Activated naive CD4-positive, alpha-beta T cell treated with anti-CD3 and anti-CD28 coated beads, Interleukin-2, amount 10 ng/mL, durations not matched to agents 7 days and 5 days (primary cell): ENCODE measurements around the gene RNF144B.

Source experiments
- CTCF ChIA-PET: fragments of 350-600 bp; sonication (Branson Sonifier 250); formaldehyde crosslinking; loops from one replicate; lab custom pipeline; 2021; ENCODE audit warnings: antibody characterized with exemption; lab: Charles Lee
- DNase-seq: peaks from one replicate; pipeline ENCODE4 v3.0.0-alpha.2; 2020
- H3K27ac Mint-ChIP-seq: one replicate; pipeline ENCODE4 v1.8.0; 2021; ENCODE audit warnings: mild to moderate bottlenecking, moderate library complexity, mixed read lengths
- H3K27me3 Mint-ChIP-seq: one replicate; pipeline ENCODE4 v1.8.0; 2021; ENCODE audit warnings: mild to moderate bottlenecking, mixed read lengths
- H3K36me3 Mint-ChIP-seq: one replicate; pipeline ENCODE4 v1.8.0; 2021; ENCODE audit warnings: mixed read lengths
- H3K4me1 Mint-ChIP-seq: one replicate; pipeline ENCODE4 v1.8.0; 2021; ENCODE audit warnings: mixed read lengths
- H3K4me3 Mint-ChIP-seq: one replicate; pipeline ENCODE4 v1.8.0; 2021; ENCODE audit warnings: mild to moderate bottlenecking, moderate library complexity, mixed read lengths
- H3K9me3 Mint-ChIP-seq: one replicate; pipeline ENCODE4 v1.8.0; 2021; ENCODE audit warnings: mixed read lengths

RNF144B gene

GRCh38 chr6:18500921-18501662 is 113.9 kb downstream of the RNF144B start:
- Mint-ChIP-seq H3K27ac (no peak overlapping the region), H3K9me3 (no peaks in the 10 kb centered on the region), H3K4me1 (no peaks in the 10 kb centered on the region), H3K36me3 (no peaks in the 10 kb centered on the region), H3K4me3 (no peak overlapping the region), H3K27me3 (peaks cover 9% of the 10 kb centered on the region)
- CTCF ChIA-PET: interaction anchor here (0.5 to 1.2 kb wide), 4 partner anchors 60 to 1155 kb away, joined by 3 to 5 read pairs (median 4); no protein-coding TSS in a partner anchor
- DNase-seq: no peak

GRCh38 chr6:18501663-18502013 is 114.5 kb downstream of the RNF144B start:
- no peak overlapping the region for H3K27ac Mint-ChIP-seq
- H3K4me1 Mint-ChIP-seq: no peaks in the 10 kb centered on the region
- no peaks in the 10 kb centered on the region for H3K36me3 Mint-ChIP-seq
- H3K4me3 Mint-ChIP-seq: no peak overlapping the region
- CTCF ChIA-PET: interaction anchor here (0.5 to 2.0 kb wide), 5 partner anchors 61 to 1154 kb away, joined by 3 to 9 read pairs (median 4); no protein-coding TSS in a partner anchor
- DNase-seq: no peak
- H3K9me3 Mint-ChIP-seq: no peaks in the 10 kb centered on the region
- H3K27me3 Mint-ChIP-seq: peaks cover 9% of the 10 kb centered on the region

DNA sequence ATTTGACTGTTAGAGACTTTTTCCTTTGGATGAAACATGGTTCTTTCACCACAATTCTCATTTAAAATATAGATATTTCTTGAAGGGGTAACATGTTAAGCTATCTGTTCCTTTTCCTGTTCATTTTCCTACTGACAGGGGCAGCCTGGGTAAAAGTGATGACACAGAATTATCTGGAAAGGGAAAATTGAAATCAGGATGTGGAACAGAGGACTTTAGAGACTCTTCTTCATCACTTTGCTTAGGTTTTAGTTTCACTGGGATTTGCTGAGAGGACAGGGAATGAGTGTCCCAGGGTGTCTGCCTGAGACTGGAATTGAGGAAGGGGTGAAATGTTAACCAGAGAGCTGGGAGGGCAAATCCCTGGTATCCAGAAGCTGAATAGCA is 116.0 kb downstream of the RNF144B start:
- no peak overlapping the region for H3K27ac Mint-ChIP-seq
- H3K4me1 Mint-ChIP-seq: no peaks in the 10 kb centered on the region
- H3K4me3 Mint-ChIP-seq: no peak overlapping the region
- CTCF ChIA-PET: interaction anchor here (0.6 to 5.8 kb wide), 4 partner anchors 80 to 186 kb away, joined by 3 to 56 read pairs (median 6); no protein-coding TSS in a partner anchor
- H3K36me3 Mint-ChIP-seq: no peaks in the 10 kb centered on the region
- no peak for DNase-seq
- no peaks in the 10 kb centered on the region for H3K9me3 Mint-ChIP-seq
- peaks cover 6% of the 10 kb centered on the region for H3K27me3 Mint-ChIP-seq

GRCh38 chr6:18503593-18504231 is 116.6 kb downstream of the RNF144B start:
- H3K36me3 Mint-ChIP-seq: no peaks in the 10 kb centered on the region
- CTCF ChIA-PET: interaction anchor here (0.6 to 5.8 kb wide), 5 partner anchors 11 to 187 kb away, joined by 3 to 56 read pairs (median 6); no protein-coding TSS in a partner anchor
- no peak overlapping the region for H3K4me3 Mint-ChIP-seq
- peak; percentile 54 for DNase-seq
- H3K4me1 Mint-ChIP-seq: no peaks in the 10 kb centered on the region
- H3K27me3 Mint-ChIP-seq: peaks cover 3% of the 10 kb centered on the region
- H3K27ac Mint-ChIP-seq: no peak overlapping the region
- H3K9me3 Mint-ChIP-seq: no peaks in the 10 kb centered on the region

GRCh38 chr6:18504232-18504596 is 117.1 kb downstream of the RNF144B start:
- Mint-ChIP-seq H3K9me3 (no peaks in the 10 kb centered on the region), H3K4me1 (no peaks in the 10 kb centered on the region), H3K4me3 (no peak overlapping the region), H3K36me3 (no peaks in the 10 kb centered on the region), H3K27ac (no peak overlapping the region), H3K27me3 (peaks cover 3% of the 10 kb centered on the region)
- CTCF ChIA-PET: interaction anchor here (0.7 to 5.8 kb wide), 3 partner anchors 10 to 181 kb away, joined by 3 to 56 read pairs (median 6); no protein-coding TSS in a partner anchor
- no peak for DNase-seq

DNA sequence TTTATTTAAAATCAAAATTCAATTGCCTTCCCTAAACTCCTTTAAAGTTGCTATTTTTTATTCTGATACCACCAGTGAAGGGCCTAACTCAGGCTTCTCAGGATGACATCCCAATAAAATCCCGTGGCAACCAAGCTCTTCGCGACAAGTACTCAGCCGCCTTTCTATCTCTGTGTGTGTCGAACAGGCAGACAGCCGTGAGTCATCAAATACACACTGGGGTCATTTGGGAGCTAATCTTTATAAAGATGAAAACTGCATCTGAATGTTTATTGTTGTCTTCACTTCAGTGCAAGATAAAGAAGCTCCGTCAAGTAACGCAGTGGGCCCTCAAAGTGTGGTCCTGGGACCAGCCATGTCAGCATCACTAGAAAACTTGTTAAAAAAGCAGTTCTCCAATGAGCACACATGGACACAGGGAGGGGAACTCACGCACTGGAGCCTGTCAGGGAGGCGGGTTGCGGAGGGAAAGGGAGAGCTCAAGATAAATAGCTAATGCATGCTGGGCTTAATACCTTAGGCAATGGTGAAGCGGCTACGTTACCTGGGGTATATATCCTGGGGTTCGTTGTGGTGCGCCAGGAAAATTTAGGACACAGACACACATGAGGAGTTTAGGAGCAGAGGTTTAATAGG is 119.3 kb downstream of the RNF144B start:
- H3K9me3 Mint-ChIP-seq: no peaks in the 10 kb centered on the region
- peaks cover 3% of the 10 kb centered on the region for H3K27me3 Mint-ChIP-seq
- no peak for DNase-seq
- H3K27ac Mint-ChIP-seq: no peak overlapping the region
- H3K4me3 Mint-ChIP-seq: no peak overlapping the region
- no peaks in the 10 kb centered on the region for H3K36me3 Mint-ChIP-seq
- no peaks in the 10 kb centered on the region for H3K4me1 Mint-ChIP-seq
- CTCF ChIA-PET: interaction anchor here (1.1 to 5.8 kb wide), 2 partner anchors 179 to 184 kb away, joined by 3 to 56 read pairs; no protein-coding TSS in a partner anchor

DNA sequence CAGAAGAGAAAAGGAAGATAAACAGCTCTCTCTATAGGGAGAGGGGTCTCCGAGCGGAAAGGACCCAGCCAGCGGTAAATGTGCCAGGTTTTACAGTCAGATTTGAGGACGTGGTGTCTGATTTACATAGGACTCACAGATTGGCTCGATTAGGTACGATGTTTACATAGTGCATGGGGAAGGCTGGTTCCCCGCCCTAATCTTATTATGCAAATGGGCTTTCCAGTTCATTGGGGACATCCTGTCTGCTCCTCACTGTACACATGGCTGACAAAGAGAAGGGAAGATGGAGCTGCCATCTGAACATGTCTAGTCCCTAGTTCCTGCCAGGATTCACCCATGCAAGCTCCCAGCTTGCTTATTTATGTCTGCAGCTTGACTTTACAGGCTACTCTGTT is 119.9 kb downstream of the RNF144B start:
- Mint-ChIP-seq H3K27ac (no peak overlapping the region), H3K4me3 (no peak overlapping the region), H3K36me3 (no peaks in the 10 kb centered on the region), H3K4me1 (no peaks in the 10 kb centered on the region), H3K9me3 (no peaks in the 10 kb centered on the region), H3K27me3 (peaks cover 3% of the 10 kb centered on the region)
- CTCF ChIA-PET: interaction anchor here (1.1 to 5.8 kb wide), 2 partner anchors 179 to 184 kb away, joined by 3 to 56 read pairs; no protein-coding TSS in a partner anchor
- DNase-seq: no peak

DNA sequence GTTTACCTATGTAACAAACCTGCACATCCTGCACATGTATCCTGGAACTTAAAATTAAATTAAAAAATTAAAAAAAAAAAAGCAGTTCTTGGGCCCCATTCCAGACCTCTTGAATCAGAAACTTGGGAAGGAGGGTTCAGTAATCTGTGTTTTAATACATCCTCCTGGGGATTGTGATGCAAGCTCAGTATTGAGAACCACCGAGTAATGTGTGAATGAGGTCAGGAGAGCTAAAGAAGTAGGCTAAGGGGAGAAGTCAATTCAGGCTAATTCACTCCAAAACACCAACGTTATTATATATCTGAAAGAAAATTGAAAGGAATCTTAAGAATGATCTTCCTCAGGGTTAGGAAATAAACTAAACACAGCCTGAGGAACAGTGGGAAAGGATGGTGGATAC is 120.4 kb downstream of the RNF144B start:
- peaks cover 3% of the 10 kb centered on the region for H3K27me3 Mint-ChIP-seq
- no peak overlapping the region for H3K27ac Mint-ChIP-seq
- CTCF ChIA-PET: interaction anchor here (1.1 to 5.8 kb wide), 2 partner anchors 180 to 185 kb away, joined by 3 to 56 read pairs; no protein-coding TSS in a partner anchor
- DNase-seq: no peak
- no peaks in the 10 kb centered on the region for H3K36me3 Mint-ChIP-seq
- no peak overlapping the region for H3K4me3 Mint-ChIP-seq
- no peaks in the 10 kb centered on the region for H3K4me1 Mint-ChIP-seq
- no peaks in the 10 kb centered on the region for H3K9me3 Mint-ChIP-seq

- Mint-ChIP-seq H3K36me3 (no peaks in the 10 kb centered on the region), H3K4me3 (no peak overlapping the region), H3K4me1 (no peaks in the 10 kb centered on the region), H3K27ac (no peak overlapping the region), H3K9me3 (no peaks in the 10 kb centered on the region), H3K27me3 (no peaks in the 10 kb centered on the region)
- CTCF ChIA-PET: interaction anchor here (0.8 kb wide), 1 partner anchor 186 kb away, joined by 3 read pairs; no protein-coding TSS in a partner anchor
- DNase-seq: no peak
Observed at GRCh38 chr6:18509871-18510643, 122.9 kb downstream of the RNF144B start.

- DNase-seq: no peak
- Mint-ChIP-seq H3K27ac (no peak overlapping the region), H3K9me3 (no peaks in the 10 kb centered on the region), H3K4me1 (no peaks in the 10 kb centered on the region), H3K27me3 (no peaks in the 10 kb centered on the region), H3K36me3 (no peaks in the 10 kb centered on the region), H3K4me3 (no peak overlapping the region)
- CTCF ChIA-PET: no interaction called here
Observed at GRCh38 chr6:18510644-18511033, 123.5 kb downstream of the RNF144B start.

DNA sequence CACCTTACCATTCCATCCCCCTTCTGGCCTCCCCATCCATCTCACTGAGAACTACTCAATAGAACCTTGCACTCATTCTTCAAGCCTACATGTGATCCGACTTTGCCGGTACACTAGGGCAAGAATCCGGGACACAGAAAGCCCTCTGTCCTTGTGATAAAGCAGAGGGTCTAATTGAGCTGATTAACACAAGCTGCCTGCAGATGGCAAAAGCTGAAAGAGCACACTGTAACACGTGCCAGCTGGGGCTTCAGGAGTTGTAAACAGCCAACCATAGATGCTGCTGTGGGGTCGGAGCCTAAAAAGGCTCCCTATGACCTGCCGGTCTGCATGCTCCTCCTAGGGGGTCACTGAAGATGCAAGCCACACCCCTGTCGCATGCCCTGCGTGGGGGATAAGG is 124.1 kb downstream of the RNF144B start:
- CTCF ChIA-PET: no interaction called here
- H3K27me3 Mint-ChIP-seq: no peaks in the 10 kb centered on the region
- no peak for DNase-seq
- H3K9me3 Mint-ChIP-seq: no peaks in the 10 kb centered on the region
- H3K4me1 Mint-ChIP-seq: no peaks in the 10 kb centered on the region
- no peaks in the 10 kb centered on the region for H3K36me3 Mint-ChIP-seq
- no peak overlapping the region for H3K27ac Mint-ChIP-seq
- no peak overlapping the region for H3K4me3 Mint-ChIP-seq

- no peaks in the 10 kb centered on the region for H3K36me3 Mint-ChIP-seq
- no peaks in the 10 kb centered on the region for H3K9me3 Mint-ChIP-seq
- H3K27me3 Mint-ChIP-seq: no peaks in the 10 kb centered on the region
- no peak for DNase-seq
- no peaks in the 10 kb centered on the region for H3K4me1 Mint-ChIP-seq
- no peak overlapping the region for H3K4me3 Mint-ChIP-seq
- no peak overlapping the region for H3K27ac Mint-ChIP-seq
- CTCF ChIA-PET: interaction anchor here (0.7 to 1.8 kb wide), 3 partner anchors 9 to 190 kb away, joined by 4 to 6 read pairs (median 5); no protein-coding TSS in a partner anchor
Observed at GRCh38 chr6:18513253-18513798, 126.2 kb downstream of the RNF144B start.

GRCh38 chr6:18514180-18514579 is 127.0 kb downstream of the RNF144B start:
- H3K27me3 Mint-ChIP-seq: no peaks in the 10 kb centered on the region
- CTCF ChIA-PET: interaction anchor here (1.8 kb wide), 1 partner anchor 9 kb away, joined by 6 read pairs; no protein-coding TSS in a partner anchor
- no peak for DNase-seq
- no peak overlapping the region for H3K4me3 Mint-ChIP-seq
- H3K4me1 Mint-ChIP-seq: no peaks in the 10 kb centered on the region
- H3K9me3 Mint-ChIP-seq: no peaks in the 10 kb centered on the region
- no peak overlapping the region for H3K27ac Mint-ChIP-seq
- no peaks in the 10 kb centered on the region for H3K36me3 Mint-ChIP-seq
